Keratinocyte (primary cell): ENCODE measurements around the gene FUT8.

Source experiments
- CTCF ChIP-seq, 3 experiments: IDR thresholded peaks in 1 of 3; conservative IDR thresholded peaks in 1 of 3; optimal IDR thresholded peaks in 1 of 3; 2 replicates in 2 of 3; 3 replicates in 1 of 3; pipeline versions ENCODE3 to v1.5.1; 2011; ENCODE audit warnings: low read length in 3 of 3, mild to moderate bottlenecking in 3 of 3, moderate library complexity in 2 of 3, control low read depth in 1 of 3, inconsistent platforms in 1 of 3; ENCODE audit not compliant: insufficient read depth in 2 of 3; ENCODE audit errors: extremely low read depth in 1 of 3
- EZH2 ChIP-seq: IDR thresholded peaks from one replicate; pipeline ENCODE4 v1.6.1; 2012; ENCODE audit warnings: inconsistent platforms, mild to moderate bottlenecking, low read length, moderate library complexity

GRCh38 chr14:65495196-65495595, 82.7 kb downstream of the FUT8 start:
- TF ChIP-seq CTCF (optimal IDR thresholded peaks at IDR 0.05 in 1 of 3, IDR thresholded peaks at IDR 0.05 in 1 of 3, conservative IDR thresholded peaks at IDR 0.05 in 1 of 3; ENCODE audit: extremely low read depth in 1 of 3, insufficient read depth in 2 of 3, low read length in 3 of 3) (no peak), EZH2 (no peak)
